NCI-H1694 treated with DMSO at 0.1 percent for 48 hours (cell line): Measurements from ENCODE around the gene PCNA.
"Not testable (repeated sequence)": the region's sequence is repeated elsewhere in the genome, so short reads cannot be mapped to it uniquely, and the experiment has no call there.

ENCODE experiments used
- DNase-seq: peaks from one replicate; lab custom pipeline; 2025; lab: John Stamatoyannopoulos, UW

PCNA gene

GRCh38 chr20:5096463-5096862, 23.3 kb downstream of the PCNA start:
- DNase-seq: no peak

GRCh38 chr20:5095931-5096330, 23.8 kb downstream of the PCNA start:
- DNase-seq: peak; percentile 91

GRCh38 chr20:5095454-5095853, 24.3 kb downstream of the PCNA start:
- DNase-seq: no peak

DNA sequence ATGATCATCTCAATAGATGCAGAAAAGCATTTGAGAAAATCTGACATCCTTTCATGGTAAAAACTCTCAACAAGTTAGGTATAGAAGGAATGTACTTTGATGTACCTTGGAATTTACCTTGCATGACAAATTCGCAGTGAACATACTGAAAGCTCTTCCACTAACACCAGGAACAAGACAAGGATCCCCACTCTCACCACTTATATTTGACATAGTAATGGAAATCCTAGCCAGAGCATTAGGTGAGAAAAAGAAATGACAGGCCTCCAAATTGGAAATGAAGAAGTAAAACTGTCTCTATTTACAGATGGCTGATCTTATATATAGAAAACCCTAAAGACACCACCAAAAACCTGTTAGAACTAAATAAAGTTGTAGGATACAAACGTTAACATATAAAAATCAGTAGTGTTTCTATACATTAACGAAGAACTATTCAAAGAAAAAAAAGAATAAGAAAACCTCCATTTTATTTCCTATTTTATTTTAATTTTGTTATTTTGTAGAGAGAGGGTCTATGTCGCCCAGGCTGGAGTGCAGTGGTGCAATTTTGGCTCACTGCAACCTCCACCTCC, 26.9 kb downstream of the PCNA start:
- DNase-seq: no peak

GRCh38 chr20:5091902-5092301, 27.9 kb downstream of the PCNA start:
- no peak for DNase-seq

DNA sequence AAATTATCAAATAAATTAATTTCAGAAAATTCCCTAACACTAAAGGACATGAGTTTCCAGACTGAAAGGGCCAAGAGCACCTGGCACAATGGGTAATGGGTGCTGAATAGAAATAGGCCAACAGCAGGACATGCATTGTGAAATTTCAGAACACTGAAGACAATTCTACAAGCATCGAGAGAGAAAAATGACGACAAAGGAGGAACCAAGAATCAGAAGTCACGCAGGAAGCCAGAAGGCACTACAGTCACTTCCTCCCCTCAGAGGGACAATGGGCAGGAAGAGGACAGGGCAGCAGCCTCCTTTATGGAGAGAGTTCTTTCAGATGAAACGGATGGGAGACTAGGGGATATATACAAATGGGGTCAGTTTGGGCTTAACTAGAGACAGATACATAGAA, 29.6 kb downstream of the PCNA start:
- no peak for DNase-seq

- DNase-seq: no peak
Measured at GRCh38 chr20:5088688-5089087, 31.1 kb downstream of the PCNA start.

DNA sequence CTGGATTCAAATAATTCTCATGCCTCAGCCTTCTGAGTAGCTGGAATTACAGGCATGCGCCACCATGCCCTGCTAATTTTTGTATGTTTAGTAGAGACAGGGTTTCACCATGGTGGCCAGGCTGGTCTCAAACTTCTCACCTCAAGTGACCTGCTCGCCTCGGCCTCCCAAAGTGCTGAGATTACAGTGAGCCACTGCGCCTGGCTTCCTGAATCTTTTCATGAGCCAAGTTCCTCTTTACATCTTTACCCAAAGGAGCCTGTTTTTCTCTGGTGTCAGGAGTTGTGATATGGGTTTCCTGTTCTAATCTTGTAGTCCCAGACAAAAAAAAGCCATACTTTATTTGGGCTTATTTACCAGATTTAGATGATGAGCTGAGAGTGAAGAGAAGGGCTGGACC, 34.4 kb downstream of the PCNA start:
- DNase-seq: no peak

- no peak for DNase-seq
Measured at GRCh38 chr20:5080384-5080877, 39.3 kb downstream of the PCNA start.

- DNase-seq: no peak
Measured at GRCh38 chr20:5078399-5078958, 41.3 kb downstream of the PCNA start.

GRCh38 chr20:5077761-5078387, 41.9 kb downstream of the PCNA start:
- no peak for DNase-seq

DNA sequence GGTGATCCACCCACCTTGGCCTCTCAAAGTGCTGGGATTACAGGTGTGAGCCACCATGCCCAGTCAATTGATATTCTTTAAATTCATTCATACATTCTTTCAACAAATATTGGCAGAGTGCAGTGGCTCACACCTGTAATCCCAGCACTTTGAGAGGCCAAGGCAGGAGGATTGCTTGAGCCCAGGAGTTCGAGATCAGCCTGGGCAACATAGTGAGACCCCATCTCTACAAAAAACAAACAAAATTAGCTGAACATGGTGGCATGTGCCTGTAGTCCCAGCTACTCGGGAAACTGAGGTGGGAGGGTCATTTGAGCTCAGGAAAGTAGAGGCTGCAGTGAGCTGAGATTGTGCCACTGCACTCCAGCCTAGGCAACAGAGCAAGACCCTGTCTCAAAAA, 42.8 kb downstream of the PCNA start:
- DNase-seq: not testable (repeated sequence)

GRCh38 chr20:5074232-5074674, 45.5 kb downstream of the PCNA start:
- no peak for DNase-seq

DNA sequence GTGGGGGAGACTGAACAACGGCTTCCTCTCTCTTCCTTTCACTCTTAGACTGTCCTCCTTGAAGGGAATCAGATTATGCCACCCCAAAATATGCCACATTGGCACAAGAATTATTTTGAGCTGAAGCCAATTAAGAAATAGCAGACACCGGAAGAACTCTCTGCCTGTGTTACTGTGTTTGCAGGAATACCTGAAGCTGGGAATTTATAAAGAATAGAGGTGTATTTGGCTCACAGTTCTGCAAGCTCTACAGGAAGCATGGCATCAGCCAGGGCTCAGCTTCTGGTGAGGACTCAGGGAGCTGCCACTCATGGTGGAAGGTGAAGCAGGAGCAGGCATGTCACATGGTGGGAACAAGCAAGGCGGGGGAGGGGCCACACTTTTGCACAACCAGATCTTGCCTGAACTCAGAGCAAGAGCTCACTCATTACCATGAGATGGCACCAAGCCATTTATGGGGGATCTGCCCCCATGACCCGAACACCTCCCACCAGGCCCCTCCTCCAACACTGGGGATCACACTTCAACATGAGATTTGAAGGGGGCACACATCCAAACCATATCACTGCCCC, 46.0 kb downstream of the PCNA start:
- no peak for DNase-seq

- no peak for DNase-seq
Measured at GRCh38 chr20:5072756-5073659, 46.8 kb downstream of the PCNA start.

DNA sequence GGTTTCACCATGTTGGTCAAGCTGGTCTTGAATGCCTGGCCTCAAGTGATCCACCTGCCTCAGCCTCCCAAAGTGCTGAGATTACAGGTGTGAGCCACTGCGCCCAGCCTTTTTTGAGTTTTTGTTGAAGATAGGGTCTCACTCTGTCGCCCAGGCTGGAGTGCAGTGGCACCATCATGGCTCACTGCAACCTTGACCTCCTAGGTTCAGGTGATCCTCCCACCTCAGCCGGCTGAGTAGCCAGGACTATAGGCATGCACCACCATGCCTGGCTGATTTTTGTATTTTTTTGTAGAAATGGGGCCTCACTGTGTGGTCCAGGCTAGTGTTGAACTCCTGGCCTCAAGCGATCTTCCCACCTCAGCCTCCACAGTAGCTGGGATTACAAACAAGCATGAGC, 47.8 kb downstream of the PCNA start:
- DNase-seq: not testable (repeated sequence)

DNA sequence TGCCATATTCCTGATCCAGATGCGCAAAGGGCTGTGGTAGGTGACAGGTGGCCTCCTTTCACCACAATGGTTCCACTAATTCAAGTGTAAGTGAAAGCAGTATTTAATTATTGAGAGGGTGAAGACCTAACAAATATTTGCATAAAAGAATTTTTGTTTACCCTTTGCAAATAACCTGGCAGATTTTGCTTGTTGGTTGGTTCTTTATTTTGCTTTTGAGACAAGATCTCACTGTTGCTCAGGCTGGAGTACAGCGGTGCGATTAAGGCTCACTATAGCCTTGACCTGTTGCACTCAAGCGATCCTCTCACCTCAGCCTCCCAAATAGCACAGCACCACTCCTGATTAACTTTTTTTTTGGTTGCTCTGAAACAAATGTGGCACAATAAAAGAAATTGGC, 49.2 kb downstream of the PCNA start:
- no peak for DNase-seq

- DNase-seq: no peak
Measured at GRCh38 chr20:5070081-5070480, 49.7 kb downstream of the PCNA start.

- DNase-seq: no peak
Measured at GRCh38 chr20:5069141-5069806, 50.5 kb downstream of the PCNA start.

DNA sequence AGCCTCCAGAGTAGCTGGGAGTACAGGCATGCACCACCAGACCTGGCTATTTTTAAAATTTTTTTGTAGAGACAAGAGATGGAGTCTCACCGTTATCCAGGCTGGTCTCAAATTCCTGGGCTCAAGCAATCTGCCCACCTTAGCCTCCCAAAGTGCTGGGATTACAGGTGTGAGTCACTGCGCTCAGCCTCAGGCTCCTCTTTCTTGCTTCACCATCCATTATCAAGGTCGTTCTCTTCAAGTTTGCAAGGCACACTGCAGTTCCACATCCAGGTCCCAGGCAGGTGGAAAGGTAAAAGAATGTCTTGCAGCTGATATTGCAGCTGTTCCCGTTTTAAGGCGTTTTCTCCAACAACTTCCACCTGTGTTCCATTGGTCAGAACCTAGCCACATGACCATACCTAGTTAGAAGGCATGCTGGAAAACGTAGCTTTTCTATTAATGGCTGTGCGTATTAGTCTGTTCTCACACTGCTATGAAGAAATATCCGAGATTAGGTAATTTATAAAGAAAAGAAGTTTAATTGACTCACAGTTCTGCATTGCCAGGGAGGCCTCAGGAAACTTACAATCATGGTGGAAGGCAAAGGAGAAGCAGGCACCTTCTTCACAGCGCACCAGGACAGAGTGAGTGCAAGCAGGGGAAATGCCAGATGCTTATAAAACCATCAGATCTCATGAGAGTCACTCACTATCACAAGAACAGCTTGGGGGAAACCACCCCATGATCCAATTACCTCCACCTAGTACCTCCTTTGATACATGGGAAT, 51.7 kb downstream of the PCNA start:
- no peak for DNase-seq

- DNase-seq: no peak
Measured at GRCh38 chr20:5065879-5066383, 53.8 kb downstream of the PCNA start.
